Stimulated activated CD4-positive, alpha-beta T cell treated with anti-CD3 and anti-CD28 coated beads, TNF-alpha, amount 100 ng/mL, for 1 hour (primary cell): ENCODE results near the gene ARMC5.
"Not testable (repeated sequence)": the region's sequence is repeated elsewhere in the genome, so short reads cannot be mapped to it uniquely, and the experiment has no call there.

ENCODE experiments used
- DNase-seq, 3 donors: peaks; one replicate each; pipeline ENCODE4 v3.0.0-alpha.2; 2020; ENCODE audit warnings: low read depth in 3 of 3, low spot score in 1 of 3

Gene ARMC5

DNA sequence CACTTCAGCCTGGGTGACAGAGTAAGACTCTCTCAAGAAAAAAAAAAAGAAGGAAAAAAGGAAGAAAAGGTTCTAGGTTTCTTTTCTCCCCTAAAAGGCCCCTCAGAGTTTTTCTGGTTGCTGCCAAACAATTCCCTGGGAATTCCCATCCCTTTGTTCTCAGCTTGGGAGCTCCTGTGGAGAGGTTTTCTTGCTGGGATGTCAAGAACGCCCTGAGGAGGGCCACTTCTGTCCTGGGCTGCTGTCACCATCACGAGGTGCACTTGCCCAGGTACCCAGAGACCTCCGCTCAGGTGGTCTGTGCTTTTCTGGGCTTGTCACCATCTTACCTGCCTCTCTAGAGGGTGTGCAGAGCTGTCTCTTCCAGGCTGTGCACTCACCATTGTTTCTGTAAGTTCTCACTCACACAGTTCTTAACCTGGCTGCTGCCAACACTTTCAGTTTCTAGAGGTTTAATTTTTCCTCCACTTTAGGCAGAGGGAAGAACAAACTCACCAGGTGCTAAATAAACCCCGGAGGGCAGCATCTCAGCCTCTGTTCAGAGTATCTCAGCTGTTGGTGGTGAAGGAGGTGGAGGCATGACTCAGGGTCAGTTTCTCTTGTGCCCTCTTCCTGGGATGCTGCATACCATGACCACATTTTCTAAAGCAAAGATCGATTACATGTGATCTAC, 28.8 kb upstream of the ARMC5 start:
- no peak for DNase-seq

DNA sequence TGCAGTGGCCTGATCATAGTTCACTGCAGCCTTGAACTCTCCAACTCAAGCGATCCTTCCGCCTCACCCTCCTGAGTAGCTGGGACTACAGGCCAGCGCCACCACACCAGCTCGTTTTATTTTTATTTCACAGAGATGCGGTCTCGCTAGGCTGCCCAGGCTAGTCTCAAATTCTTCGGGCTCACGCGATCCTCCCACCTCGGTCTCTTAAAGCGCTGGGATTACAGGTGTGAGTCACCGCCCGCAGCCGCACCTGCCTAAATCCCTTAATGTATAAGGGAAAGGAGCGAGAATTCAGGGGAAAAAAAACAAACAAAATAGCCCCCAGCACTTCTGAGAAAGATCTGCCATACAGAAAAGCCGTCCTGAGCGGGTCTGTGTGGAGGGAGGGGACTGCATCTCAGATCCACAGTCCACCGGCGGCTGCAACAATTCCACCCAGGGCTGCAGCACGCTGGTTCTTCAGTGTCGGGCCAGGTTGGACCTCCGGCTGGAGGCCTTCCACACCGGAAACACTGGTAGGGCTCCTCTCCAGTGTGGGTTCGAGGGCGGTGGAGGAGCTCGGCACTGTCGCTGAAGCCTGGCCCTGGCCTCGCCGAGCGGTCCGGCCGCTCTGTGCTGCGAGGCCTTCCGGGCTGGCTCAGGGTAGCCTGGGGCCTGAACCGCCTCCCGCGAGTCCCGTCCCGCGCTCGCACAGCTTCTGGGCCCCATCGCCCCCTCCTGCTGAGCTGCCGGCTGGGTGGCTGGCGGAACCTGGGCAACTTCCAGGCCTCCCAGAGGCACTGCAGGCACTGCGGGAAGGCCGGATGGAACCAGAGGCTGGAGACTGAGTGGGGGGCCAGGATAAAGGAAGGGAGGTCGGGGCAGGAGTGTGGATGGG, 23.7 kb upstream of the ARMC5 start:
- DNase-seq, result no peak

DNA sequence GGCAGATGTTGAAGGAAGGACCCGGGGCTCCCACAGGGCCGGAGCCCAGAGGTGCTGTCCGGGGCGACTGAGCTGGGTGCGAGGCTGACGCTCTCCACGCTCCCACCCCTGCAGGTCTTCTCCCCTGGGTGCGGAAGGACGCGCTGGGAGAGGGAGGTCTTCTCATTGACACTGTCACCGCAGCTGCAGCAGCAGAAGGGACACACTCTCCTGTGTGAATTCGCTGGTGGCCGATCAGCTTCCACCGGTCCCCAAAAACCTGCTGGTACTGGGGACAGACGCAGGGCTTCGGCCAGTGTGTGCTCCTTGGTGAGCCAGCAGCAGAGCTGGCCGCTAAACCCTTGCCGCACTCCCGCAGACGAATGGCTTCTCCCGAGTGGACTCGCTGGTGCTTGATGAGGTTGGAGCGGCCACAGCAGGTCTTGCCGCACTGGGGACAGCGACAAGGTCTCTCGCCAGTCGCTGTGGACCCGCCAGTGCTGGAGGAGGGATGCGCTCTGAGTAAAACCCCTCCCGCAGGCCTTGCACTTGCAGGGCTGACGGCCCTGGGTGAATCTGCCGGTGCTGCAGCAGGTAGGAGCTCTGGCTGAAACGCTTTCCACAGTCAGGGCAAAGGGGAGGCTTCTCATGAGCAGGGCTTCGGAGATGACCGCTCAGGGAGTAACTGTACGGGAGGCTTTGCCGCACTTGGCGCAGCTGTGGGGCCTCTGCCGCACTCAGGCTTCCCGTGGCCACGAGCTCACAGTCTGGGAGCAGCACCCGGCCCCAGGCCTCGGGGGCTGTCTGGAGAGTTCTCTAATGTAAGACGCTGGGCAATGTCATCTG, 22.9 kb upstream of the ARMC5 start:
- DNase-seq, result no peak

DNA sequence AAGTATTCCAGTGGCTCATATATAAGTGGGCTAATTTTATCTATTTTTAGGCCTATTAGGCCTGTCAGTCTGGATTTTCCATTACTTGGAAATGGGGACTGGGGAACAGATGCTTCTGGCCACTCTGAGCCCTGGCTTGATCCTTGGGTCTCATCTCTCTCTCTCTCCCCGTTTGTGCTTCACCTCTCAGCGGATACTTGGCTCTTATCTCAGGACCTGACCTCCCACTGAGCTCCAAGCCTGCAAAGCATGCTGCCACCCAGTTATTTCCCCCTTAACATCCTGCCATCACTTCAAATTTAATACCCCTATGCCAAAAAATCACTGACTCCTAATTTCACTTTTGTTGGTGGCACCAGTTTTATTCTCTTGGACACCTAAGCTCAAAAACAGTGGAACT, 20.9 kb upstream of the ARMC5 start:
- no peak for DNase-seq

DNA sequence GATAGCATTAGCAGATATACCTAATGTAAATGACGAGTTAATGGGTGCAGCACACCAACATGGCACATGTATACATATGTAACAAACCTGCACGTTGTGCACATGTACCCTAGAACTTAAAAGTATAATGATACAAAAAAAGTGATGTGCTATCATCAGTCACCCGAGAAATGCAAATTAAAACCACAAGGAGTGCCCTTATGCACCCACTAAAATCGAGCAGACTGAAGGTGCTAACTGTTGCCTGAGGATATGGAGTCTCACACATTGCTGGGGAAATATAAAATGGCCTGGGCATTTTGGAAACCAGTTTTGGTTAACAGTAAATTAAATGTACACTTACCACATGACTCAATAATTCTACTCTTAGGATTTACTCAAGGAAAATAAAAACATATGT, 20.3 kb upstream of the ARMC5 start:
- DNase-seq, result not testable (repeated sequence)

DNA sequence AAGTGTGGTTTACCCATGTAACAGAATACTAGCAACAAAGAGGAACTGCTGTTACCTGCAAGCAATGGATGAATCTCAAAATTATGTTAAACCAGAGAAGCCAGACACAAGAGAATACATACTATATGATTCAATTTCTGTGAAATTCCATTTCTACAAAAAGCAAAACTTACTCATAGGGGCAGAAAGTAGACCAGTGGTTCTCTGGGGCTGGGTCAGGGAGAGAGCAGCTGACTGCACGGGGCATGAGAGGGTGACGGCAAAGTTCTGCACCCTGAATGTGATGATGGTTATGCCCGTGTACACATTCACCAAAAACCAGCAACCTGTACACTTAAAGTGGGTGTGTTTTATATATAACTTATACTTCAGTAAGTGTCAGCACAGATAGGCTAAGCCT, 19.8 kb upstream of the ARMC5 start:
- DNase-seq, result no peak

DNA sequence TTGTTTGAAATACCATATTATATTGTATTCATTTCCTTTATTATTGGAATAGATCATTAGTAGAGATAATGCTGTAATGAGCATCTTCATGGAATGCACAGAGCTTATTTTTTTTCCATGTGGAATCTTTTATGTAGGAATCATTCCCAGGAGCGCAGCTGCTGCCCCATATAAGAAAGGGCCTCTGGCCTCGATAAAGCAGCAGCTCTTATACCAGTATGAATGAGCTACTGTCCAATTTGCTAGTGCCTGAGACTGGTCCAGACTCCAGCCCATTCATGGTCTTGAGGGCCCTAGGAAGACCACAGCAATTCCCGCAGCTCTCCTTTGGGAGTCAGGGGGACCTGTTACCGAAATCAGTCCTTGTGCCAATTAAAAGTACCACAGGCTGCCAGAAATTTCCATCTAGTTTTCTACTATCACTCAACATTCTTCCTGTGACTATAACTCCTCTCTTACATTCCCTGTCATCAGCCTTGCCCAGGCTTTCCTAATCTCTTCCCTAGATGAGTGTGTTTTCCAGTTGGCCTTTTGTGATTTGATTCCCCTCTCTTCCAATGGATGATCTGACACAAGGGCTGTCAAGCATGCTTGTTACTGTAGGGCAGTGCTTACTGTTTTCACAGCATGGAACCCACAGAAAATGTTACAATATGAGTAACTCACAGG, 18.7 kb upstream of the ARMC5 start:
- DNase-seq, result no peak

DNA sequence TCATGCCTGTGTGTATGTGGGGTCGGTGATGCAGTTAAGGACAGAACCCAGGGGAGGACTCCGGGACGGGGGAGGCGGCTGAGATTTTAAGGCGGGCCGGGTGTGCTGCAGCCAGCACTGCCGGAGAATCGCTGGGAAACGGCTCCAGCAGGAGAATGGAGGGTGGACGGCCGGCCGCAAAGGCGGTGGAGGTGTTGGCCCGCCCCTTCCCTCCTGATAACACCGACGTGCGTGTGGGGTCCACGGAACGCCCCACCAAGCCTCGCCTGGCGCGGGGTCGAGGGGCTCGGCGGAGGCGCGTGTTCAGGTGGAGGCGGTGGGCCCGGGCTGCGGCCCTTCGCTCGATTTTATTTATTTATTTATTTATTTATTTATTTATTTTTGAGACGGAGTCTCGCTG, 17.3 kb upstream of the ARMC5 start:
- no peak for DNase-seq

DNA sequence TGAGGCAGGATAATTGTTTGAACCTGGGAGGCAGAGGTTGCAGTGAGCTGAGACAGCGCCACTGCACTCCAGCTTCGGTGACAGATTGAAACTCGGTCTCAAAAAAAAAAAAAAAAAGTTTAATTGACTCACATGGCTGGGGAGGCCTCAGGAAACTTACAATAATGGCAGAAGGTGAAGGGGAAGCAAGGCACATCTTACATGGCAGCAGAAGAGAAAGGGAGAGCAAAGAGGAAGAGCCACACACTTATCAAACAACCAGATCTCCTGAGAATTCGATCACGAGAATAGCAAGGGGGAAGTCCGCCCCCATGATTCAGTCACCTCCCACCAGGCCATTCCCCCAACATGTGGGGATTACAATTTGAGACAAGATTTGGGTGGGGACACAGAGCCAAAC, 13.4 kb upstream of the ARMC5 start:
- not testable (repeated sequence) for DNase-seq

DNA sequence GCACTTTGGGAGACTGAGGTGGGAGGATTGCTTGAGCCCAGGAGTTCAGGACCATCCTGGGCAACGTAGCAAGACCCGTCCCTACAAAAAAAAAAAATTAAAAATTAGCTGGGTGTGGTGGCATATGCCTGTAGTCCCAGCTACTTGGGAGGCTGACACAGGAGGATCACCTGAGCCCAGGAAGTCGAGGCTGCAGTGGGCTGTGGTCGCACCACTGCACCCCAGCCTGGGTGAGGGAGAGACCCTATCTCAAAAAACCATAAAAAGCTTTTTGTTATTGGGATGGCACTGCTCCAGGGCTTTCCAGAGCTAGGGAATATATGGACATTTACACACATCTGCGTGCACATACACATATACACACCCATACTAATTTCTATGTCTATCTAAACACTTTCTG, 8.1 kb upstream of the ARMC5 start:
- DNase-seq, result no peak

DNA sequence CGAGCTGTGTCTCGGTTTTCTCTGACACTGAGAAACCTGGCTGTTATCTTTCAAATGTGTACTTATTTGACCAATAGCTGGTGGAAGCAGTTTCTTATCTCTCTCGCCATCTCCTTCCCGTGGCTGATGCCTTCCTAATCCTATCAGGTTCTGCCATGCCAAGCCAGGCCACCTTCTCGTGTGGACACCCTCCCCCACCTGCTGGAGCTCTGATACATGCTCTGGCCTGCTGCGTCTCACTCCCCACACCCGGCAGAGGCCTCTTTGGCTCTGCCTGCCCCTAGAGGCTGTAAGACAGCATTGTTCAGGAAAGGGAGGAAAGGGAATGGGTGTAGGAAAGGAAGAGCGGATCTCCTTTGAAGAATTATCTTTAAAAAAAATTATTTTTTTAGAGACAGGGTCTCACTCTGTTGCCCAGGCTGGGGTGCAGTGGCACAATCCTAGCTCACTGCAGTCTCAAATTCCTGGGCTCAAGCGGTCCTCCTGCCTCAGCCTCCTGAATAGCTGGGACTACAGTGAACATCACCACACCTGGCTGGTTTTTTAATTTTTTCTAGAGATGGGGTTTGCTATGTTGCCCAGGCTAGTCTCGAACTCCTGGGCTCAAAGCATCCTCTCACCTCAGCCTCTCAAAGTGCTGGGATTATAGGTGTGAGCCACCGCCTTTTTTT, 7.5 kb upstream of the ARMC5 start:
- DNase-seq, result no peak

DNA sequence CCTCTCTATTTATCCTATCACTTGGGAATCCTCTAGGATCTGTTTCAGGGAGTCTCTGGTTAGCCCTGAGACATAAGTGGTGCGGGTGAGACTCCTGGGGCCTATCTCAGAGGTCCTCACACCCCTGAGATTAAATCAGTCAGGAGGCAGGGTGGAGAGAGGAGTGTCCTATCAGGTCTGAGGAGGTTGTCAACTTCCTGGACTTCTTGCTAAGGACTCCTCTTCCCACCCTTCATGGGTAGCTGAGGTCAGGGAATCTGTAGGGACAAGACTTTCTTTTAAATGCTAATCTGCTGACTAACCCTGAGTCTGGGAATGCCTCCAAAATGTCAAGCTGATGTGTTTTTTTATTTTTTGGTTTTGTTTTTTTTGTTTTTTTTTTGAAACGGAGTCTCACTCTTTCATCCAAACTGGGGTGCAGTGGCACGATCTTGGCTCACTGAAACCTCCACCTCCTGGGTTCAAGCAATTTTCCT, 6.6 kb upstream of the ARMC5 start:
- no peak for DNase-seq

DNA sequence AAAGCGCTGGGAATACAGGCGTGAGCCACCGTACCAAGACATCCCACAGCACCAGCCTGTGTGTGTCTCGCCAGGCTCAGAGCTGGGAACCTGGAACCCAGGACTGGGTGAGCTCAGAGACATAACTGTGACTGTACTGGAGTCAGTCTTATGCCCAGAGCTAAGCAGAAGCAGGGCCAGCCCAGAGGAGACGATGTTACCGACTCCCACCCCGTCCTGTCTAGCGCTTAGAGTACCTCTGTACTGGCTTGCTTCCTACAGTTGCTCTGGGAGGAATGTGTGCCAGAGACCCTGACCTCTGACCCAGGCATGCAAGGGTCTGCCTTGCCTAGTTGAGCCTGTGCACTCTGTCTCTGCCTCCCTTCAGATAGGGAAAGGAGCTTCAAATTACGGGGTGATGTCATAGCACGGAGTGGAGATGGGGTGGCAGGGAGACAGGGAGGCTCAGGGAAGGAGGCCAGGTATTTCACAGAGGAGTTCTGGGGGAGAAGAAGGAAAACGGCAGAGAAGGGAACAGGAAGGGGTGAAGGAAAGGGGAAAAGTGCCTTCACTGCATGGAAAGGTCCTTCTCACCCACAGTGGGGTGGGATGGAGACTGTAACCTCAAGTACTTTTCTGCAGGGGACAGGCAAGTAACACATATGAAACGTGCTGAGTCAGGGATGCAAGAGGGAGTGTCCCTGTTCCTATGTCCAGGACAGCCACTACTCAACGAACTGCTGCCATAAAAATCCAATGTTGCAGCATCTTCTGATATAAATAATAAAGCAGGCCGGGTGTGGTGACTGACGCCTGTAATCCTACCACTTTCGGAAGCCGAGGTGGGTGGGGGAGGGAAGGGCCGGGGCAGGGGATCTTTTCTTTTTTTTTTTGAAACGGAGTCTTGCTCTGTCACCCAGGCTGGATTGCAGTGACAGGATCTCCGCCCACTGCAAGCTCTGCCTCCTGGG, 5.8 kb upstream of the ARMC5 start:
- DNase-seq, result no peak

DNA sequence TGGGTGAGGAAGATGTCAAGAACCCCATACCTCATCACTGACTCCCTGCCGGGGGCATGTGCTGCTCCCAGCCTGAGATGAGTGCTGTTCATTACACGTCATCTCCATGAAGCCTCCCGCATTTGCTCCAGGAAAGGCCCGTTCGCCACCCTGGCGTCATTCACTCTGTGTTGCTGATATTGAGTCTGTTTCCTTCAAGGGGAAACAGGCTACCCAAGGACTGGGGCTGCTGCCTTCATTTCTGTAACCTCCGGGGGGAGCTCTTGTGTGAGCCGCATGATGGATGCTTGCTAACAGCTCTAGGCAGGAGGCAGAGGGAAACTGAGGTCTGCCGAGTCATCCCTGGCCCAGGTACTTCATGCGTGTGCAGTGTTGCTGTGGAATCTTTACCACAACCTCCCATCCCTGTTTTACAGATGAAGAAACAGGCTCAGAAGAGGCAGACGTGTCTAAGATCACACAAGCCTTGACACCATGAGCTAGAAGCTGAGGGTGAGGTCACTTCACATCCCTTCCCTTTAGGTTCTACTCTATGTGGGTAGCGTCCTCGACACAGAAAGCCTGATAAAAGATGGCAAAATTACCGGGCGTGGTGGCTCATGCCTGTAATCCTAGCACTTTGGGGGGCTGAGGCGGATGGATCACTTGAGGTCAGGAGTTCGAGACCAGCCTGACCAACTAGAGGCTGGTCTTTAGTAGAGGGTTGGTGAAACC, 3.5 kb upstream of the ARMC5 start:
- DNase-seq, result no peak

DNA sequence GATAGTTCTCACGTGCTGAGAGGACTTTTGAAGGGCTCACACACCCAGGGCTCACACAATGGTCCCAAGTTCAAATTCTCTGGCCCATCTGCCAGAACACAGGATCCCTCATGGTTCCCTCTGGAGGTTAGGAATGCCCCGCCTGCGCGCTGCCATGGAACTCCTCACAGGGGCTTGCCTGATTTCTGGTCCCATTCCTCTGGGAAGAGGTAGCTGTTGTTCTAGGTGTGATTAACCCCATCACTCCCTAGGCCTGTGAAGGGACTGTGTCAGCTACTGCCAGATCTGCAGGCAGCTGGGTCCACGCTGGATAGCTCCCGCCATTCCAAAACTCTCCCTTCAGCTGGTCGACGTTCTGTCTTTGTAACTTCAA, 2.3 kb upstream of the ARMC5 start:
- no peak for DNase-seq

DNA sequence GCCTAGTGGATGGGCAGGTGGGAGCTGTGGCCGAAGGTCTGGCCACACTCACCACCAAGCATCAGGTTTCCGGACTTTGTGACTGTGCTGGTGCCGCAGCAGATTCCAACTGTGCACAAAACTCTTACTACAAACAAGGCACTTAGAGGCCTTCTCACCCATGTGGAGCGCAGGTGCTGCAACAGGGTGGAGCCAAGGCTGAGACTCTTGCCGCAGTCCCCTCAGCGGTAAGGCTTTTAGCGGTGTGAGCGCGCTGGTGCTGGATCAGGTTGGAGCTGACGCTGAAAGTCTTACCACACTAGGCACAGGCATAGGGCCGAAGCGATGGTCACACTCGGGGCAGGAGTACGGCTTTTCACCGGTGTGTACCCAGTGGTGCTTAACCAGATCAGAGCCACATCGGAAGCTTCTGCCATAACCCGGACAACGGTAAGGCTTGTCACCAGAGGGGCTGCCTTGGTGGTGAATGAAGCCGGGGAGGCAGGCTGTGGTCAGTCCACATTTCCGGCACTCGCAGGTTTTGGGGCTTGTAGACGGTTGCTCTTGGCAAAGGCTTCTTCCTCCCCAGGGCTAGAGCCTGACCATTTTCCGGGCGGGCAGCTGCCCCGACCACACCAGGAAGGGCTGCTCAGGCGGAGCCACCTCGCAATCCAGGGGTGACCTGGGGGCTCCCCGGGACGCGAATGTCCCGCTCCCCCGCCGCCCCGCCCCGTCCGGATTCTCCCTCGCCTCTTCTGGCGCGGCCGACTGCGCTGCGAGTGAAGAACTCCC, 1.0 kb upstream of the ARMC5 start:
- peak in 1 of 3 donors; percentile 32 for DNase-seq

DNA sequence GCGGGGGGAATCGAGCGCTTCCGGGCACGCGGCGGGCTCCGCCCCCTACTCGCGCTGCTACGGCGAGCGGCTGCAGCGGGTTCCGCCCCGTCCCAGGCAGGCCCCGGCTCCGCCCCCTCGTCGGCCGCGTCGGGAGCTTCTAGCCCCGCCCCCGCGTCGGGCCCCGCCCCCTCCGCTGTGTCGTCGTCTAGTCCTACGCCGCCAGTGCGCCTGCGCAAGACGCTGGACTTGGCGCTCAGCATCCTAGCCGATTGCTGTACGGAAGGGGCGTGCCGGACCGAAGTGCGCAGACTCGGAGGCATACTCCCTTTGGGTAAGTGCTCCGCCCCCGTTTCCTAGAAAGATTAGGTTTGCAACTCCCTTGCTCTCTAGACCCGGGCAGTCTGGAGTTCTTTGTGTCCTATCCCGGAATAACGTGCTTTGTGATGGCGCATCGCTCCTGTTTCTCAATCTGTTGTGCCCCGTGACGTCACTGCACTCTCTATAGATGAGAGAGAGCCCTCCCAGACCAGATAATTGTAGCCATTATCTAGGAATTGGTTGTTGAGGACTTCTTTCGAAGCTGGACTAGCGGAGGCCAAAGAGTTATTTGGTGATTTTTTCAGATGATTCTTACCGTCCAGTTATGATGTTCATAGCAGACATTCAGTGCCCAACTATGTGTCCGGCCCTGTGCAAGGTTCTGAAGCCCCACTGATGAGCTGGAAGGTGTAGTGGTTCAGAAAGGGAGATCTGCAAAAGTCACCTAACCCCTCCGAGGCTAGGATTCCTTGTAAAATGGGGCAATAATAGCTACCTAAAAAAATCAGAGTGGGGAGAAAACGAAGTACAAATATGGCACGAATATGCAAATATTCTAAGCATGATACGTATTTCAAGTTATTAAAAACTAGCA, 633 bp downstream of the ARMC5 start:
- peak; percentile 100 for DNase-seq
